Small intestine (tissue), 7 donors: ENCODE data around the gene CHI3L2. TPM values are rescaled to one million over a fixed set of nuclear protein-coding genes. Genes with fewer than 3 reads are reported as not detected.

Experiments
- DNase-seq, 2 donors: peaks; one replicate each; pipeline versions ENCODE4 v3.0.0 to v3.0.0-alpha.2; 2013
- FAIRE-seq: peaks from 2 replicates; lab custom pipeline; 2012; peaks lifted over from hg19 to GRCh38; lab: Jason Lieb, UNC
- H3K27ac ChIP-seq, 3 donors: one replicate each; pipeline ENCODE4 v1.5.1; 2013; ENCODE audit warnings: low read length in 2 of 3, mild to moderate bottlenecking in 2 of 3, control low read depth in 1 of 3, inconsistent platforms in 1 of 3, low read depth in 1 of 3, moderate library complexity in 1 of 3
- H3K27me3 ChIP-seq, 3 donors: one replicate each; pipeline ENCODE4 v1.6.1; 2013; ENCODE audit warnings: low read length in 3 of 3, inconsistent platforms in 1 of 3; ENCODE audit not compliant: control insufficient read depth in 3 of 3, insufficient read depth in 3 of 3
- H3K36me3 ChIP-seq, 3 donors: one replicate each; pipeline ENCODE4 v1.6.1; 2013; ENCODE audit warnings: low read length in 3 of 3, inconsistent platforms in 1 of 3, low read depth in 1 of 3, mild to moderate bottlenecking in 1 of 3, moderate library complexity in 1 of 3; ENCODE audit not compliant: control insufficient read depth in 3 of 3, insufficient read depth in 2 of 3
- H3K4me1 ChIP-seq, 3 donors: one replicate each; pipeline ENCODE4 v1.6.1; 2013; ENCODE audit warnings: low read length in 2 of 3, inconsistent platforms in 1 of 3, low read depth in 1 of 3, mild to moderate bottlenecking in 1 of 3, moderate library complexity in 1 of 3; ENCODE audit not compliant: control insufficient read depth in 3 of 3, insufficient read depth in 2 of 3
- H3K4me3 ChIP-seq, 3 donors: one replicate each; pipeline ENCODE4 v1.5.1; 2013; ENCODE audit warnings: low read length in 3 of 3, control low read depth in 1 of 3, inconsistent platforms in 1 of 3, low read depth in 1 of 3, mild to moderate bottlenecking in 1 of 3, moderate library complexity in 1 of 3
- H3K9me3 ChIP-seq, 2 donors: one replicate each; pipeline ENCODE4 v1.6.1; 2013; ENCODE audit warnings: low read depth in 1 of 2, low read length in 1 of 2; ENCODE audit not compliant: control insufficient read depth in 2 of 2, insufficient read depth in 1 of 2
- WGBS, 3 donors: extraction: QIAGEN DNeasy Blood & Tissue Kit; methylation state at CpG; one replicate each; pipeline ENCODE4 v1.1.7; 2013; 5-methylcytosine and 5-hydroxymethylcytosine counted together
- polyA plus RNA-seq, 4 donors: library from polyadenylated mRNA; stranded (reverse) in 3 of 4; unstranded in 1 of 4; fragments of 200-250 nt in 3 of 4; fragments of 120-200 nt in 1 of 4; gene quantifications; one replicate each; pipeline versions ENCODE4 v1.2.1 to v1.2.3, GENCODE V29; 2013
- donor health status: healthy with polysubstance abuse.
- donor health status: control.
- donor health status: control.
- donor health status: Bipolar disorder and iron deficiency.
- donor health status: healthy.

CHI3L2 gene
- polyA plus RNA-seq, 4 donors, result 1.1 to 4.7 (median 1.9) TPM

DNA sequence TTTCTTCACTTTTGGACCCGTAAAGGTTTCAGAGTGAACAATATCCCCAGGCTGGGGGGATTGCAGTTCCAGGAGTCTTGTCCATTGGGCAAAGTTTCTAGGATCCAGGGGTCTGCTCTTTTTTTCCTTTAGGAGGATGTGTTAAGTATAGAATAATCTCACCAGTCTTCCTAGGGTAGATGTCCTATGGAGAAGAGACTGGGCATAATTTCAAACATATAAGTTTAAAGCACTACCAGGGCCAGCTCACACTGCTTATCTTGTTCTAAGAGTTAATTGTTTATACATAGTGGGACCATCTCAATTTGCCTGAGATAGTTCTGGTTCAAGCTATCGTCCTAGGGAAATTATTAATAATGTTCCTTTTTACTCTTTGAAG, 1.2 kb downstream of the CHI3L2 start:
- FAIRE-seq (no peak), DNase-seq (no peak)
- WGBS, 3 donors, result 75 to 82% (median 79%) methylated on average over 2 of the region's 2 CpGs
- Histone ChIP-seq H3K4me3 (no peak overlapping the region), H3K4me1 (no peaks in the 10 kb centered on the region), H3K36me3 (no peaks in the 10 kb centered on the region), H3K27me3 (no peaks in the 10 kb centered on the region), H3K9me3 (no peaks in the 10 kb centered on the region), H3K27ac (no peak overlapping the region)

DNA sequence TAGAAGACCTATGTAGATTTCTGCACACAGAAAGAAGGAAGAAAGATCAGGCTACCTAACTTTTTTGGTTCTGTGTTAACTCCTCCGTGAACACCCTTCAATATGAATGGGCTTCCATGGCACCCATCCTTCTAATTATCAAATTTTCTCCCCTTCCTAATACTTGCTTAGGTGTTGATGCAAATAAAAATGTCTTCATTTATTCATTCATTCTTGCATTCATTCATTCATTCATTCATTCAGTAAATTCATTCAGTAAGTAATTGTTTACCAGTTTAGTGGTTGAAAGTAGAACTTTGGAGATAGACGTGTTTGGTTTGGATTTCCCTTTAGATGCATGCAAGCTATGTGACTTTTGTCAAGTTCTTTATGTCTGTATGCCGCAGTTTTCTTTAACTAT, 4.6 kb downstream of the CHI3L2 start:
- 90 to 93% (median 91%) methylated on average over 3 of the region's 3 CpGs for WGBS, 3 donors

DNA sequence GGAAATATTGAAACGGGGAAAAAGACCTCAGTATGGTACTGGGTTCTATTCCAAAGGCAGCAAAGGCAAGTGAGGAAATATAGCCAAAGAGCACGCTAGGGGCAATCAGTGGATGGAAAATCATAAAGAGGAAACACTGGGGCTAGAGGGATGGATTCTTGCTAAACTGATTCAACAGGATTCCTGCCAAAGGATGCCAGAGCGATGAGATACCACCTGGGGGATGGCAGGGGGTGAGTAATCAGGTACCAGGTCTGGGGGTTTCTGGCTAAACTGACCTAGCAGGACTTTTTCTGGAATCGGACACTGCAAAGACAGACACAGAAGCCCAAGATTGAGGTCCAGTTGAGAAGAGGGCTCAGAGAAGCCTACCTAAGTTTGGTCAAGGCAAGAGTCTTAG, 6.7 kb downstream of the CHI3L2 start:
- 72 to 83% (median 77%) methylated on average over 4 of the region's 4 CpGs for WGBS, 3 donors
- no peak overlapping the region for H3K27ac ChIP-seq
- no peaks in the 10 kb centered on the region for H3K9me3 ChIP-seq
- H3K4me1 ChIP-seq, result no peaks in the 10 kb centered on the region
- peaks cover 0 to 2% (median 0%) of the 10 kb centered on the region in 3 donors for H3K27me3 ChIP-seq
- DNase-seq, result no peak
- H3K4me3 ChIP-seq, result no peak overlapping the region
- H3K36me3 ChIP-seq, result no peaks in the 10 kb centered on the region
- no peak for FAIRE-seq

More for the DNA sequence above, 4.6 kb downstream of the CHI3L2 start:
- Histone ChIP-seq H3K4me3 (no peak overlapping the region), H3K4me1 (no peaks in the 10 kb centered on the region), H3K9me3 (no peaks in the 10 kb centered on the region), H3K27me3 (peaks cover 0 to 2% (median 0%) of the 10 kb centered on the region in 3 donors), H3K36me3 (no peaks in the 10 kb centered on the region), H3K27ac (no peak overlapping the region)
- DNase-seq (no peak), FAIRE-seq (no peak)

DNA sequence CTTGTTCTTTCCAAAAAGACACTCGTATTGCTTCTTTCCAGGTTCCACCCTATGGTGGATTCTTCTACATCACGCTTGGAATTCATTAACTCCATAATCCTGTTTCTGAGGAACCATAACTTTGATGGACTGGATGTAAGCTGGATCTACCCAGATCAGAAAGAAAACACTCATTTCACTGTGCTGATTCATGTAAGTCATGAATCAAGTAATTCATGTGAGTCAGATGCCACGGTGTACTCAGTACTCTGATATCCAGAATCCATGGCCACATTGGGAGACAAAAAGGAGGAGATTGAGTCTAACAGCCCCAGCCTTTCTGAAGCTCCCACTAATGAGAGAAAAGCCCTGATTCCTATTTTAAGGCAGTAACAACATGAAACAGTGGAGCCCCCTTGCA, 7.4 kb downstream of the CHI3L2 start:
- DNase-seq (no peak), FAIRE-seq (no peak)
- peaks cover 0 to 2% (median 0%) of the 10 kb centered on the region in 3 donors for H3K27me3 ChIP-seq
- no peak overlapping the region for H3K27ac ChIP-seq
- H3K4me1 ChIP-seq, result no peaks in the 10 kb centered on the region
- H3K36me3 ChIP-seq, result no peaks in the 10 kb centered on the region
- H3K4me3 ChIP-seq, result no peak overlapping the region
- WGBS, 3 donors, result 83 to 89% (median 87%) methylated on average over 3 of the region's 3 CpGs
- no peaks in the 10 kb centered on the region for H3K9me3 ChIP-seq

DNA sequence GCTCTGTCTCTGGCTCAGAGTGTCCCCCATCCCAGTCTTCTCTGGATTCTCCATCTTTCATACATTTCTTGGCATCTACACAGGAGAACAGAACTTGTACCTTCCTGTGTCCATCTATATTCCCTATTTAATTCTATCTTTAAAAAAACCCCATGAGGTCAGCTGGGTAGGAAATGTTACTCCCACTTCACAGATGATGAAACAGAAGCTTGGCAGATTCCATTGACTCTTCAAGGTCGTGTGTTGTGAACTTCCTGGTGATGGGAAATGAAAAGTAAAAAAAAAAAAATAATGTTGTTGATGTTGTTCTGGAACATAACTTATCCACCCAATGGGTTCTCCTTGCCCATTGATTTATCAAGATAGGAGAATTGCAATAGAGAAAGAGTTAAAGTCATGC, 8.9 kb downstream of the CHI3L2 start:
- Histone ChIP-seq H3K9me3 (no peaks in the 10 kb centered on the region), H3K36me3 (no peaks in the 10 kb centered on the region), H3K4me3 (no peak overlapping the region), H3K27me3 (peaks cover 0 to 2% (median 0%) of the 10 kb centered on the region in 3 donors), H3K27ac (no peak overlapping the region), H3K4me1 (no peaks in the 10 kb centered on the region)
- DNase-seq (no peak), FAIRE-seq (no peak)
- 10 to 38% (median 18%) methylated on average over 1 of the region's 1 CpG for WGBS, 3 donors

DNA sequence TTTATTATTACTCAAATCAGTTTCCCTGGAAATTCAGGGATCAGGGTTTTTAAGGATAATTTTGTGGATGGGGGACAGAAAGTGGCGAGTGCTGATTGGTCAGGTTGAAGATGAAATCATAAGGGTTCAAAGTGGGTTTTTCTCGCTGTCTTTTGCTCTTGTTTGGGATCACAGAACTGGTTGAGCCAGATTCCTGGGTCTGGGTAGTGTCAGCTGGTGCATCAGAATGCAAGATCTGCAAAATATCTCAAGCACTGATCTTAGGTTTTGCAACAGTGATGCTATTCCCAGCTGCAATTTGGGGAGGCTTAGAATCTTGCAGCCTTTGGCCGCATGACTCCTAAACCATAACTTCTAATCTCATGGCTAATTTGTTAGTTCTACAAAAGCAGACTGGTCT, 9.3 kb downstream of the CHI3L2 start:
- DNase-seq, result no peak
- H3K36me3 ChIP-seq, result no peaks in the 10 kb centered on the region
- H3K27me3 ChIP-seq, result peaks cover 0 to 2% (median 0%) of the 10 kb centered on the region in 3 donors
- no peaks in the 10 kb centered on the region for H3K4me1 ChIP-seq
- H3K27ac ChIP-seq, result no peak overlapping the region
- H3K4me3 ChIP-seq, result no peak overlapping the region
- WGBS, 3 donors, result 57 to 78% (median 76%) methylated on average over 3 of the region's 3 CpGs
- FAIRE-seq, result no peak
- no peaks in the 10 kb centered on the region for H3K9me3 ChIP-seq

DNA sequence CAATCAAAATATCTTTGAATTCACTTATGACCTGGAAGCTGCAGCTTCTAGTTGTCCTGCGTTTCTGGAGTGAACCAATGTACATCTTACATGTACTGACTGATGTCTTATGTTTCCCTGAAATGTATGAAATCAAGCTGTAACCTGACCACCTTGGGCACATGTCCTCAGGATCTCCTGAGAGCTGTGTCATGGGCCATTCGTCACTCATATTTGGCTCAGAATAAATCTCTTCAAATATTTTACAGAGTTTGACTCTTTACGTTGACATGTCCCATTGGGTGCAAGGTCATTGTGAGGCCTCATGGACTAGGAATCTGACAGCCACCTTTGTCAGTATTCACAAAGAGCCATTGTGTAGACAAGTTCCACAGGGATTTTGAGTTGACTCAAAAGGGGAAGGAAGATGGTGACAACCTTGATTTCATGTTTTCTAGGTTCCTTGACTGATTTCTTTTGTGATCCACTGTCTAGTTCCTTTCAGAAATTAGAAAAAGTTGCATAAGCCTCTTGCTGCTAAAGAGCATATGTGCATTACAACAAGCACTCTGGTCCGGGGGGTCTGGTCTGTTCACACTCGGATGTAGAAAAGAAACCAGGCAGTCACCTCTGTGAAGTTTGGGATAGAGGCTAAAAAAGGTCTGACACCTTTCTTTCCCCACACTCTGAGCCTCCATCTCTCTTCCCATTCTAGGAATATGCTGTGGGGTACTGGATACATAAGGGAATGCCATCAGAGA, 10.7 kb downstream of the CHI3L2 start:
- DNase-seq (no peak), FAIRE-seq (no peak)
- Histone ChIP-seq H3K9me3 (no peaks in the 10 kb centered on the region), H3K4me3 (no peak overlapping the region), H3K27ac (no peak overlapping the region), H3K27me3 (peaks cover 0 to 2% (median 0%) of the 10 kb centered on the region in 3 donors), H3K4me1 (no peaks in the 10 kb centered on the region), H3K36me3 (no peaks in the 10 kb centered on the region)
- 84 to 92% (median 87%) methylated on average over 5 of the region's 5 CpGs for WGBS, 3 donors

DNA sequence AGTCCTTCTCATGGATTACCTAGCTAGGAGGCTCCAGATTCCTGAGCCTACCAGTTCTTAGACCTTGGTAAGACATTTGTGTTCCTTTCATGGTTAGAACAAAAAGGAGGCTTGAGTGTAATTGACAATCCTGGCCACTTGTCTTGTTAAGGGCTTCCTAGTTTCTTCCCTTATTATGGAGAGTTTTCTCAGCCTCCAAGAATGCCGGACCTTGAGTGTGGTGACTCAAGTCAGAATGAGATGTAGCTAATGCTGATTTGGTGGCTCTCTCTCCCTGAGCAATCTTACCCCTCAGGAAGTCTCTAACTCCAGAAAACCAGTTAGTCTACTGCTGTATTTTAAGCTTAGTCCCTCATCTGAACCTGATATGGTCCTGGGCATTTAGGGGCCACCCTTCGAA, 14.3 kb downstream of the CHI3L2 start:
- H3K4me1 ChIP-seq, result no peaks in the 10 kb centered on the region
- no peaks in the 10 kb centered on the region for H3K9me3 ChIP-seq
- H3K36me3 ChIP-seq, result no peaks in the 10 kb centered on the region
- 93 to 95% (median 93%) methylated on average over 2 of the region's 2 CpGs for WGBS, 3 donors
- DNase-seq (no peak), FAIRE-seq (no peak)
- H3K27ac ChIP-seq, result no peak overlapping the region
- H3K4me3 ChIP-seq, result no peak overlapping the region
- H3K27me3 ChIP-seq, result peaks cover 0 to 4% (median 0%) of the 10 kb centered on the region in 3 donors
